CD14-positive monocyte (primary cell): Measurements from ENCODE around the gene REC8. TPM values are rescaled to one million over a fixed set of nuclear protein-coding genes. Genes with fewer than 3 reads are reported as not detected.

Experiments
- DNase-seq, 3 donors: peaks; one replicate each; pipeline ENCODE4 v3.0.0-alpha.2; 2011 to 2022
- H2AFZ ChIP-seq: 2 replicates; pipeline ENCODE4 v1.6.0; 2012; ENCODE audit warnings: mild to moderate bottlenecking, low read depth, low read length, inconsistent platforms; ENCODE audit not compliant: insufficient read depth, poor library complexity, severe bottlenecking
- H3K27ac ChIP-seq, 2 donors: 1 replicate in 1 of 2; 2 replicates in 1 of 2; pipeline ENCODE4 v1.5.1; 2012 to 2013; ENCODE audit warnings: low read length in 2 of 2, control low read depth in 1 of 2, inconsistent platforms in 1 of 2, low read depth in 1 of 2, mild to moderate bottlenecking in 1 of 2
- H3K27me3 ChIP-seq, 2 donors: one replicate each; pipeline versions ENCODE4 v1.6.0 to v1.6.1; 2011 to 2013; ENCODE audit warnings: low read length in 2 of 2; ENCODE audit not compliant: control insufficient read depth in 2 of 2, insufficient read depth in 2 of 2
- H3K36me3 ChIP-seq, 2 donors: replicated peaks in 1 of 2; 1 replicate in 1 of 2; 2 replicates in 1 of 2; pipeline versions ENCODE4 v1.5.1 to v1.6.1; 2012 to 2013; ENCODE audit warnings: low read length in 2 of 2, control low read depth in 1 of 2, inconsistent platforms in 1 of 2, mild to moderate bottlenecking in 1 of 2; ENCODE audit not compliant: insufficient read depth in 2 of 2, control insufficient read depth in 1 of 2
- H3K4me1 ChIP-seq, 2 donors: 1 replicate in 1 of 2; 2 replicates in 1 of 2; pipeline versions ENCODE4 v1.5.1 to v1.6.1; 2012 to 2013; ENCODE audit warnings: low read length in 2 of 2, control low read depth in 1 of 2, inconsistent platforms in 1 of 2, mild to moderate bottlenecking in 1 of 2, moderate library complexity in 1 of 2; ENCODE audit not compliant: insufficient read depth in 2 of 2, control insufficient read depth in 1 of 2
- H3K4me2 ChIP-seq: replicated peaks from 2 replicates; pipeline ENCODE3; 2012; ENCODE audit warnings: low read length, moderate library complexity, mild to moderate bottlenecking; ENCODE audit not compliant: poor library complexity, severe bottlenecking; ENCODE audit errors: extremely low read depth
- H3K4me3 ChIP-seq, 3 experiments: fragments of 200-600 bp in 1 of 3; sonication (generic) in 1 of 3; replicated peaks in 1 of 3; 1 replicate in 2 of 3; 2 replicates in 1 of 3; pipeline ENCODE4 v1.5.1; 2011 to 2013; ENCODE audit warnings: low read length in 3 of 3, mild to moderate bottlenecking in 3 of 3, control low read depth in 2 of 3, low read depth in 2 of 3, inconsistent platforms in 1 of 3, moderate library complexity in 1 of 3
- H3K79me2 ChIP-seq: 2 replicates; pipeline ENCODE4 v1.6.0; 2012; ENCODE audit warnings: mild to moderate bottlenecking, control low read depth, inconsistent platforms, low read length, moderate library complexity; ENCODE audit not compliant: insufficient read depth
- H3K9ac ChIP-seq: 2 replicates; pipeline ENCODE4 v1.6.0; 2017; ENCODE audit warnings: low read length, mild to moderate bottlenecking; ENCODE audit not compliant: insufficient read depth, poor library complexity, severe bottlenecking
- H3K9me3 ChIP-seq, 2 donors: replicated peaks in 1 of 2; 1 replicate in 1 of 2; 2 replicates in 1 of 2; pipeline versions ENCODE4 v1.5.1 to v1.6.1; 2012 to 2013; ENCODE audit warnings: low read length in 2 of 2, control low read depth in 1 of 2; ENCODE audit not compliant: control insufficient read depth in 1 of 2, insufficient read depth in 1 of 2
- H4K20me1 ChIP-seq: 2 replicates; pipeline ENCODE4 v1.6.0; 2012; ENCODE audit warnings: mild to moderate bottlenecking, low read length, control low read depth, moderate library complexity; ENCODE audit not compliant: insufficient read depth
- H3K27ac Mint-ChIP-seq, 7 donors: one replicate each; pipeline ENCODE4 v1.8.0; 2020; ENCODE audit warnings: mild to moderate bottlenecking in 7 of 7, mixed read lengths in 7 of 7, moderate library complexity in 6 of 7, inconsistent platforms in 2 of 7
- H3K27me3 Mint-ChIP-seq, 3 donors: one replicate each; pipeline ENCODE4 v1.8.0; 2021 to 2022; ENCODE audit warnings: low read depth in 3 of 3, mild to moderate bottlenecking in 3 of 3, mixed read lengths in 3 of 3, moderate library complexity in 3 of 3, inconsistent platforms in 1 of 3
- H3K36me3 Mint-ChIP-seq, 2 donors: one replicate each; pipeline ENCODE4 v1.8.0; 2020; ENCODE audit warnings: mixed read lengths in 2 of 2, inconsistent platforms in 1 of 2, mild to moderate bottlenecking in 1 of 2
- H3K4me1 Mint-ChIP-seq: one replicate; pipeline ENCODE4 v1.8.0; 2020; ENCODE audit warnings: mild to moderate bottlenecking, mixed read lengths
- H3K4me3 Mint-ChIP-seq, 2 donors: one replicate each; pipeline ENCODE4 v1.8.0; 2020; ENCODE audit warnings: mild to moderate bottlenecking in 2 of 2, mixed read lengths in 2 of 2, moderate library complexity in 1 of 2
- H3K9me3 Mint-ChIP-seq, 7 donors: one replicate each; pipeline ENCODE4 v1.8.0; 2020 to 2022; ENCODE audit warnings: mixed read lengths in 7 of 7, mild to moderate bottlenecking in 6 of 7, moderate library complexity in 6 of 7, inconsistent platforms in 2 of 7
- CTCF ChIP-seq: fragments of 200-600 bp; IDR thresholded peaks from one replicate; pipeline ENCODE4 v1.8.0; 2022; ENCODE audit warnings: antibody characterized with exemption, mild to moderate bottlenecking
- WGBS: methylation state at CpG from one replicate; pipeline ENCODE4 v1.1.5; 2013; ENCODE audit warnings: missing lambda C conversion rate; ENCODE audit not compliant: insufficient coverage; 5-methylcytosine and 5-hydroxymethylcytosine counted together
- intact Hi-C, 2 donors: fragments of 100-400 bp; cut with micrococcal nuclease; formaldehyde crosslinking; loops; one replicate each; pipeline versions ENCODE4 v1.15.0 to v1.15.1; 2023
- polyA plus RNA-seq, 3 donors: library from polyadenylated mRNA; depleted of rRNA in 1 of 3; unstranded in 2 of 3; stranded (reverse) in 1 of 3; fragments of 300-500 nt in 2 of 3; fragments of >200 nt in 1 of 3; fragmentation: Illumina TruSeq in 2 of 3; gene quantifications; 1 replicate in 2 of 3; 2 replicates in 1 of 3; pipeline ENCODE4 v1.2.3, GENCODE V29; 2012 to 2021

The REC8 gene
- polyA plus RNA-seq, 3 donors: 1.4 to 46.4 (median 2.3) TPM

GRCh38 chr14:24179294-24179960 is 7.5 kb downstream of the REC8 start:
- TF ChIP-seq CTCF: no peak
- Histone ChIP-seq H3K36me3 (peaks cover 75 to 97% of the 10 kb centered on the region in 2 donors), H3K4me3 (no peak overlapping the region), H3K79me2 (no peaks in the 10 kb centered on the region), H2AFZ (no peak overlapping the region), H4K20me1 (no peaks in the 10 kb centered on the region), H3K9ac (no peak overlapping the region), H3K27me3 (no peaks in the 10 kb centered on the region), H3K27ac (no peak overlapping the region), H3K4me2 (no peak overlapping the region), H3K9me3 (no peaks in the 10 kb centered on the region), H3K4me1 (no peaks in the 10 kb centered on the region)
- Mint-ChIP-seq H3K4me3 (no peak overlapping the region), H3K27ac (peak overlapping the region in 1 of 7 donors; percentile 47), H3K27me3 (peaks cover 0 to 1% (median 0%) of the 10 kb centered on the region in 3 donors), H3K36me3 (peaks cover 78 to 97% of the 10 kb centered on the region in 2 donors), H3K9me3 (no peaks in the 10 kb centered on the region), H3K4me1 (no peaks in the 10 kb centered on the region)
- 95% methylated on average over 7 of the region's 14 CpGs for WGBS
- no peak for DNase-seq
- intact Hi-C loops: no loop called here

- H4K20me1 ChIP-seq: no peaks in the 10 kb centered on the region
- Mint-ChIP-seq H3K36me3 (peaks cover 76 to 97% of the 10 kb centered on the region in 2 donors), H3K27me3 (peaks cover 0 to 1% (median 0%) of the 10 kb centered on the region in 3 donors), H3K4me1 (no peaks in the 10 kb centered on the region), H3K9me3 (no peaks in the 10 kb centered on the region), H3K4me3 (no peak overlapping the region), H3K27ac (no peak overlapping the region)
- H3K4me2 ChIP-seq: no peak overlapping the region
- no peak for TF ChIP-seq CTCF
- no peaks in the 10 kb centered on the region for H3K79me2 ChIP-seq
- H3K27ac ChIP-seq: no peak overlapping the region
- peaks cover 72 to 96% of the 10 kb centered on the region in 2 donors for H3K36me3 ChIP-seq
- no peak overlapping the region for H3K4me3 ChIP-seq
- H2AFZ ChIP-seq: no peak overlapping the region
- no peak overlapping the region for H3K9ac ChIP-seq
- no peak for DNase-seq
- no peaks in the 10 kb centered on the region for H3K27me3 ChIP-seq
- no peaks in the 10 kb centered on the region for H3K4me1 ChIP-seq
- no peaks in the 10 kb centered on the region for H3K9me3 ChIP-seq
- WGBS: 93% methylated on average over 11 of the region's 18 CpGs
- intact Hi-C loops: no loop called here
These were observed 8.3 kb downstream of the REC8 start for GRCh38 chr14:24179961-24180796.
